ENCODE measurements around the gene NPTX1. TPM values are rescaled to one million over a fixed set of nuclear protein-coding genes. Genes with fewer than 3 reads are reported as not detected.

The NPTX1 gene
- total and polyA plus RNA-seq, 2 of the 13 experiments (the other 11 are each of a cell fraction or from before 2014, with no cell fraction given): 0.01 TPM; not detected in 1

- no peak overlapping the region for H3K4me2 ChIP-seq (ENCODE audit: low read depth, low read length)
- no peaks in the 10 kb centered on the region; the same call in 1 of the 2 replicates for H4K20me1 ChIP-seq (ENCODE audit: insufficient read depth, low read length)
- H3K4me1 ChIP-seq (ENCODE audit: insufficient read depth, low read length): no peaks in the 10 kb centered on the region
- H3K27ac ChIP-seq (ENCODE audit: extremely low read length, insufficient read depth, low read length): no peak overlapping the region
- DNase-seq (ENCODE audit: low spot score) (no peak), FAIRE-seq (no peak), ATAC-seq (no peak)
- ChIA-PET POLR2A (no interaction called here), CTCF (ENCODE audit: low intra/inter-chr PET ratio, low total read pairs) (interaction anchor here (5.9 kb wide), 1 partner anchor 146 kb away, joined by 114 read pairs; no protein-coding TSS in a partner anchor)
- H3K36me3 ChIP-seq (replicated peaks in 1 of 2; ENCODE audit: control insufficient read depth in 1 of 2, insufficient read depth in 2 of 2, low read length in 2 of 2): no peaks in the 10 kb centered on the region
- no peak overlapping the region for H3K9ac ChIP-seq (ENCODE audit: insufficient read depth, low read depth, low read length)
- H3K27me3 ChIP-seq (ENCODE audit: control insufficient read depth in 1 of 2, insufficient read depth in 2 of 2, low read length in 2 of 2): no peaks in the 10 kb centered on the region
- H3K79me2 ChIP-seq (ENCODE audit: insufficient read depth, low read length): no peaks in the 10 kb centered on the region
- H3K9me3 ChIP-seq (ENCODE audit: low read length): no peaks in the 10 kb centered on the region
- 83% methylated on average over 17 of the region's 33 CpGs for WGBS (ENCODE audit: low lambda C conversion rate)
- H2AFZ ChIP-seq (ENCODE audit: low read length): no peak overlapping the region
- in situ Hi-C loops (cut with HindIII; ENCODE audit: extremely low pct_ligation_motif_present, low pct_unique_long_range_greater_than_20kb) (loop anchor here (5.0 kb wide), 3 partner anchors 78 to 553 kb away; no protein-coding TSS in a partner anchor), intact Hi-C loops (cut with micrococcal nuclease; ENCODE audit: unreplicated experiment) (loop anchor here (5.0 kb wide), 2 partner anchors 223 to 548 kb away; no protein-coding TSS in a partner anchor)
- H3K4me3 ChIP-seq (replicated peaks in 1 of 3; ENCODE audit: insufficient read depth in 1 of 3, low read depth in 2 of 3, low read length in 3 of 3): no peak overlapping the region
- no TSS peak for BruUV-seq (replicated peaks)
- TF ChIP-seq THAP8 (CRISPR knock-in tag; IDR thresholded peaks at IDR 0.05; ENCODE audit: borderline replicate concordance) (no peak), XRCC5 (optimal IDR thresholded peaks at IDR 0.05; ENCODE audit: low read length) (no peak), ZFX (CRISPR knock-in tag; IDR thresholded peaks at IDR 0.05; ENCODE audit: low read depth) (no peak), ZNF335 (CRISPR knock-in tag; IDR thresholded peaks at IDR 0.05) (no peak), JARID2 (CRISPR knock-in tag; IDR thresholded peaks at IDR 0.05; ENCODE audit: insufficient replicate concordance) (no peak), E2F5 (CRISPR knock-in tag; conservative IDR thresholded peaks at IDR 0.05) (no peak), NFATC3 (CRISPR knock-in tag; IDR thresholded peaks at IDR 0.05) (no peak), POLR2A (IDR thresholded peaks at IDR 0.05; ENCODE audit: insufficient read depth in 1 of 2, low read depth in 2 of 2, low read length in 2 of 2) (no peak), CBX1 (IDR thresholded peaks at IDR 0.05; ENCODE audit: low read depth) (no peak)
- TF ChIP-seq, protein P1, sequence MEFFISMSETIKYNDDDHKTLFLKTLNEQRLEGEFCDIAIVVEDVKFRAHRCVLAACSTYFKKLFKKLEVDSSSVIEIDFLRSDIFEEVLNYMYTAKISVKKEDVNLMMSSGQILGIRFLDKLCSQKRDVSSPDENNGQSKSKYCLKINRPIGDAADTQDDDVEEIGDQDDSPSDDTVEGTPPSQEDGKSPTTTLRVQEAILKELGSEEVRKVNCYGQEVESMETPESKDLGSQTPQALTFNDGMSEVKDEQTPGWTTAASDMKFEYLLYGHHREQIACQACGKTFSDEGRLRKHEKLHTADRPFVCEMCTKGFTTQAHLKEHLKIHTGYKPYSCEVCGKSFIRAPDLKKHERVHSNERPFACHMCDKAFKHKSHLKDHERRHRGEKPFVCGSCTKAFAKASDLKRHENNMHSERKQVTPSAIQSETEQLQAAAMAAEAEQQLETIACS (CRISPR knock-in tag; IDR thresholded peaks at IDR 0.05): no peak
These were observed 46.8 kb downstream of the NPTX1 start for GRCh38 chr17:80429356-80430275.
